Hematopoietic multipotent progenitor cell treated with erythropoietin and hydrocortisone succinate and interleukin-3 and kit ligand, for 8 days (in vitro differentiated cells): ENCODE measurements around the gene ALPL.
"Not testable (repeated sequence)": the region's sequence is repeated elsewhere in the genome, so short reads cannot be mapped to it uniquely, and the experiment has no call there.

Experiments used
- DNase-seq: peaks from one replicate; pipeline ENCODE4 v3.0.0-alpha.2; 2015

The ALPL gene

DNA sequence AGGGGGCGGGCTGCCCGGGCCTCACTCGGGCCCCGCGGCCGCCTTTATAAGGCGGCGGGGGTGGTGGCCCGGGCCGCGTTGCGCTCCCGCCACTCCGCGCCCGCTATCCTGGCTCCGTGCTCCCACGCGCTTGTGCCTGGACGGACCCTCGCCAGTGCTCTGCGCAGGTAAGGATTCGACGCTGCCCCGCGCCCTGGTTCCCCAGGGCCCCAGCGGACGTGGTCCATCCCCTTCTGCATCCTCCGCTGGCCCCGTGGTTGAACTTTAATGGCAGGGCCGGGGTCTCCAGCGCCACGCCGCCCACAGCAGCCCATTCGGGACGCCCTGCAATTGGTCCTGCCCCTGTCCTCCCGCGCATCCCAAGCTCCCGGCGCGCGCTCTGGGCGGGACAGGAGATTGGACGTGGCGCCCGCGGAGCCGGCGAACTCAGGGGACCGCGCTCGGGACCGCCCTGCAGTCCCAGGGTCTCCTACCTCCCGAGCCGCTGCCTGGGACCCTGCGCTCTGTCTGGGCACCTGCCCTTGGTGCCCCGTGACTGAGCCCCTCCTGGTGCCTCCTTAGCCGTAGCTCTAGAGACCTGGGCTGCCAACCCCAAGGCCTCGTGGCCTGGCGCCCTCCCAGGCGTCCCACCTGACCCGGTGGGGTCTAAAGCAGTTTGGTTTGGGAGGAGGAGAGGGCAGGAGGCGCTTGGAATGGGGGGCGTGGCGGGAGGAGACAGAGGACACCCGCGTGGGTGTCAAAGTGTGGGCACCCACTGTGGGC is at the start of gene ALPL:
TSS of gene ALPL (plus strand) at position 73 of the 762 bp plus-strand sequence. CDS start 44,659 bp downstream, outside the sequence.
- DNase-seq: no peak

- not testable (repeated sequence) for DNase-seq
These were observed 44.1 kb upstream of the ALPL start for GRCh38 chr1:21465127-21465526.

DNA sequence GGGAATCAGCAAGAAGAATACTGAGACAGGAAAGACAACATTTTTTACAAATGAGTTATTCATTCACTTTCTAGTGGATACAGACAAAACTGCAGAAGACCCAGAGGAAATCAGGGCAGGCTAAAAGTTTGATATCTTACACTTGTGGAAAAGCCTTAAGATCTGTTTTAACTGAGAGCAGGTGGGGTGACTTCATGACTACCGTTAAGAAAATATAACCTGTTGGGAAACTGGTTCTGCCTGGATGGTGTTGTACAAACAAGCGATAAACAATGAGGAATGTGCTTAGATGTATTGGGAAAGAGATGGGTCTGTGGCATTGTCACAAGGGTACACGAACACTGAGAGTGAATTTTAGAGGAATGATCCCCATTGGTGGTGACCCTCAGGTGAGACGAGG is 41.3 kb upstream of the ALPL start:
- DNase-seq: not testable (repeated sequence)

DNA sequence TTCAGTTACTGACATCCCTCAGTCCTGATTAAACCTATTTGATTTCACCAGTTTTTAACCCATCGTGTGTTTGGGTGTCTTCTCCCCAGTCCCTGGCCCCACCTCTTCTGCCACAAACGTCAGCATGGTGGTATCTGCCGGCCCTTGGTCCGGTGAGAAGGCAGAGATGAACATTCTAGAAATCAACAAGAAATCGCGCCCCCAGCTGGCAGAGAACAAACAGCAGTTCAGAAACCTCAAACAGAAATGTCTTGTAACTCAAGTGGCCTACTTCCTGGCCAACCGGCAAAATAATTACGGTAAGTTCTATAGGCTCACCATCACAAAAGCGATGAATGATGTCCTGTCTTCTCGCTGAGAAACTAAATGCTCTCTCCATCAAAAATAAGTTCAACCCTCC is 40.6 kb upstream of the ALPL start:
- peak; percentile 71 for DNase-seq

GRCh38 chr1:21469581-21469980 is 39.6 kb upstream of the ALPL start:
- no peak for DNase-seq

- no peak for DNase-seq
These were observed 36.4 kb upstream of the ALPL start for GRCh38 chr1:21472861-21473260.

- no peak for DNase-seq
These were observed 30.9 kb upstream of the ALPL start for GRCh38 chr1:21478356-21478755.

DNA sequence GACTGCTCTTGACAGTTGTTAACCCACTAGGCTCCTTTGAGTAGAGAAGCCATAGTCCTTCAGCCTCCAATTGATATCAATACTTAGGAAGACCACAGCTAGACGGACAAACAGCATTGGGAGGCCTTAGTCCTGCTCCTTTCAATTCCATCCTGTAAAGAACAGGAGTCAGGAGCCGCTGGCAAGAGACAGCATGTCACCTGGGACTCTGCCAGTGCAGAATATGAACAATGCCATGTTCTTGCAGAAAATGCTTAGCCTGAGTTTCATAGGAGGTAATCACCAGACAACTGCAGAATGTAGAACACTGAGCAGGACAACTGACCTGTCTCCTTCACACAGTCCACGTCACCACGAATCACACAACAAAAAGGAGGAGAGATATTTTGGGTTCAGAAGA is 25.3 kb upstream of the ALPL start:
- DNase-seq: not testable (repeated sequence)

- DNase-seq: no peak
These were observed 20.1 kb upstream of the ALPL start for GRCh38 chr1:21489146-21489545.

- peak; percentile 68 for DNase-seq
These were observed 18.3 kb upstream of the ALPL start for GRCh38 chr1:21490774-21491487.

DNA sequence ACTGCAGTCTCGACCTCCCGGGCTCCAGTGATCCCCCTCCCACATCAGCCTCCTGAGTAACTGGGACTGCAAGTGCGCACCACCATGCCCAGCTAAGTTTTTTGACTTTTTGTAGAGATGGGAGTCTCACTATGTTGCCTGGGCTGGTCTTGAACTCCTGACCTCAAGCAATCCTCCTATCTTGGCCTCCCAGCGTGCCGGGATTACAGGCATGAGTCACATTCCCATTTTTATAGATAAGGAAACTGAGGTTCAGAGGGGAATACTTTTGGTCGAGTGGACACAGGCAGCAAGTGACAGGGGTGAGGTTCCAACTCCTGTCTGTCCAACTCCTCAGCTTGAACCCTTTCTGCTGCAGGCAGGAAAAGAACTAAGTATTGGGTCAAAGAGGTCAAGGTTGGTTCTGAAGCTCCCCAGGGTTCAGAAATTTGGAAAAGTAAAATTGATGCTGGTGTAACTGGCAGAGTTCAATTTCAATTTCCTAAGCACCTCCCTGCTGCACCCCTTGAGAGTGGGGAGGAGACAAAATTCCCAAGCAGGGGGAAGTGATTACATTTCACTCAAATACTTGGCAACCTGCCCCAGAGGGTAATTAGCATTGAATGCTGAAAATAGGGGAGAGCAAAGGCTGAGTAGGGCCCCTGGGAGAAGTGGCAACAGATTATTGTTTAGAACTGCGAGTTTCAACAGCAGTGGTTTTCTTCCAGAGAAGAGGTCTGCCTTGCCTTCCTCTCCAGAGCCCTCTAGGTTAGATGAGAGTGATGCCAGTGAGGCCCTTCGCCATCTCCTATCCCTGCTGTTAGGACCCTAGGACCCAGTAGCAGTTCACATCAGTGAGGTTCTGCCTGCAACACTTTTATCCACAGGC is 17.5 kb upstream of the ALPL start:
- DNase-seq: no peak

- DNase-seq: no peak
These were observed 16.9 kb upstream of the ALPL start for GRCh38 chr1:21492356-21492625.

- no peak for DNase-seq
These were observed 15.0 kb upstream of the ALPL start for GRCh38 chr1:21494196-21494595.

DNA sequence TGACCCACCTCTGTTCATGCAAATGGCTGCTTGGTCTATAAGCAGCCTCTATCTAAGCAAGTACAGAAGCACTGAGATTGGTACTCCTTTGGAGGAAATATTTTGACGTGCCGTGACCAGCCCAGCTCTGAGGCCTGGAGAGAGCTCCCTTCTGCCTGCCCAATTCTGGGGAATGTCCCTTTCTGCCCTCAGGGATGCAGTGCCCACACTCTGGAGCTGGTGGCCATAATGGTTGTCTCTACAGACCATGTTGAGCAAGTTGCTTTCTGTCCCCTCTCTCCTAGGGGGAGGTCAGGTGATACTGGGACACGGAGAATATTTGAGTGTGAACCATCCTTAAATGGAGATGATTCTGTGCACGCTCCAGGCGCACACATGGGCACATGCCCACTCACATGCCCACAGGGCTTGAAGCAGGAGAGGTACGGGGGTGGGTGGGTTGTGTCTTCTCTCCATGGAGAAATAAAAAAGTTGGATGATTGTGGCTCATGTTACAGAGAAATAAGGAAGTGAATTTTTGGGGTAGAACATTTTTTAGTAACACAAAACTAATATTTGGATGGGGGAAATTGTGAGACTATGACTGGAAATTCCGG is 13.9 kb upstream of the ALPL start:
- DNase-seq: no peak

GRCh38 chr1:21496063-21496462 is 13.2 kb upstream of the ALPL start:
- no peak for DNase-seq

DNA sequence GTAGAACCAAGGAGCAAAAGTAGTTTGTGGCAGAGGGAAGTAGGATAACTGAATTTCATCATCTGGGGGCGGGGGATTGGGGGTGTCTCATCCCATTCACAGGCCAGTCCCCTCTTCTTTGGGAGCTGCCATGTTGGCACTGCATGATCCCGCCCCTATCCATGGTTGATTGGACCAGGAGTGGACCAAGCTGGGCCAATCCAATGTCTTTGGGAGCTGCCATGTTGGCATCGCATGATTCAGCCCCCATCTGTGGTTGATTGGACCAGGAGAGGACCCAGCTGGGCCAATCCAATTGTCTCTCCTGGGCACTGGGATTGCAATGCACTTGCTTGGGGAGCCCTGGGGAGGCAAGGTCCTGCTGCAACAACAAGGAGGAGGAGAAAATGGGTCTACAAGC is 12.3 kb upstream of the ALPL start:
- no peak for DNase-seq

DNA sequence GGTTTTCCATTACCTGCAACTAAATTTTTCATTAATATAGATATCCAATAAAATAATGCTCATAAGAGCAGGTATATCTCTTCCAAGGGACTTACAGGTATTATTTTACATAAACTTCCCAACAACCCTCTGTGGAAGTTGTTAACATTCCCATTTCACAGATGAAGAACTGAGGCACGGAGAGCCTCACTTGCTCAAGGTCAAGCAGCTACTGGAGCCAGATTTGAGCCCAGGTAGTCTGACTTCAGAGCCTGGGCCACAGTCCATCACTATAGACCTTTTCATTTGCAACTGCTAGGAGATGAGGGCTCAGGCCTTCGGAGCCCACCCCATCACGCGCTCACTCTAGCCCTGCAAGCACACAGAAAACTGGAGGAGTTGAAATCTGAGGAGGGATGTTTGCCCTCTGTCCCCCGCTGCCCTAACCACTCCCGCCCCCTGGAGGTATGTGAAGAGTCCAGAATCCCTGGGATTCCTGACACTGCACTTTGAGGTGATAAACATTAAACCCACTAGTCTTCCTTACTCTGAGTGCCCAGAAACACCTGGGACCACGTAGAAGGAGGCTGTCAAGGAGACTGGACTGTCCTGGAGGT is 11.7 kb upstream of the ALPL start:
- DNase-seq: no peak

DNA sequence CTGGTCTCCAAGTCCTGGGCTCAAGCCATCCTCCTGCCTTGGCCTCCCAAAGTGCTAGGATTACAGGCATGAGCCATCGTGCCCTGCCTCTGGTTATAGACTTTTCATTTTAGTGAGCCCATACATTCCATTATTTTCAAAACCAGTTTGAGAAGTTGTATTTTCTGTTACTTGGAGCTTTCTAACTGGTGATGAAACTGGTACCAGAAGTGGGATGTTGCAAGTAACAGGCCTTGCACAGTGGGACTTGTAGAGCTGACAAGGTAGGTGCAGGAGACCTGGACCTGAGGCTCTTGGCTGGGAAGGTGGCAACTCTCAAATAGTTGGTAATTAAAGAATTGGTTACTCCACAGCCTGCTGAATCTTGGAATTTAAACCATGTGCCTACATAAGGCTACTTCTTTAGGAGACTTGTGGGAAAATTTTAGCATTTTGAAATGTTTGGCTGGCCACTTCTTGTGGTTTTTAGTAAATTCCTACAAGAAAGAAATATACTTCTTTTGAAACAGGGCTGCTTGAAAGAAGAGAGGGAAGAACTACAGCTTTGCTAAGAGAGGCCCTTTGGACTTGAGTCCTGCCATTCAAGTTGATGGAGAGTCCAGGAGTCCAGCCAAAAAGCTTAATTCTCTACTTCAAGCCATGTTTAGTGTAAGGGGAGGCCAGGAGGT is 9.8 kb upstream of the ALPL start:
- DNase-seq: no peak

GRCh38 chr1:21503706-21504377 is 5.4 kb upstream of the ALPL start:
- no peak for DNase-seq

- no peak for DNase-seq
These were observed 2.4 kb upstream of the ALPL start for GRCh38 chr1:21506804-21507203.

GRCh38 chr1:21507511-21508270 is 1.5 kb upstream of the ALPL start:
- DNase-seq: no peak
